ENCODE results near the gene MBNL2. TPM values are rescaled to one million over a fixed set of nuclear protein-coding genes. Genes with fewer than 3 reads are reported as not detected.

Gene MBNL2
- total and polyA plus RNA-seq, 2 experiments from 2014 or later: 0.55 to 3.2 TPM

DNA sequence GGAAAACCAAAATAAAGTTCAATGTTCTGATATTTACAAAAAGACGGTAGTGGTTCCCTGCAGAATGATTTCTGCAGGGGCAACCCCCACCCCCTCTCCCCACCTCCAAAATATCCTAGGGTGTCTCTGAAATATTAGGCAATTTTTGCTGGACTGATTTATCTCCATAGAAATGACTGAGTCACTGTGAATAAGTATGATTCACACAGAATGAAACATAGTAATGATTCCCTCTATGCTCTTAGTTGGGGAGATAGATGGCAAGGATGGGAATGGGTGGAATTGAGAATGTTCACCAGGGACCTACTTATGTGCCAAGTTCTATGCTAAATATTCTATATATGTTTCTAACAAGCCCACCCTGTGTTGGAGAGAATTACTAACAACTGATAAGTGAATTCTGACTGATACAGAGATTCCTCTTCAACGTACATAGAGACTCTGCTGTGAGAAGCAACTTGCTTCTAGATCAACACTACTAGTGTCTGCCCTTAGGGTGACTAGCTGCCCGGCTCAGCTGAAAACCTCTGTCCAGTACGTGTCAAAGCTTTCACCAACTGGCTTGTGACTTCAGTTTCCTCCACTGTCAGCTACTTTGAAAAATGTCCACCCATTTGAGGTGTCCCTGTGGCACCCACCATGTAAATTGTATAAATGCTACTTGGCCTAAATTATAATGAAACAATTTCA, 173.5 kb downstream of the MBNL2 start:
- no peaks in the 10 kb centered on the region for H3K36me3 Mint-ChIP-seq (ENCODE audit: low read depth)

DNA sequence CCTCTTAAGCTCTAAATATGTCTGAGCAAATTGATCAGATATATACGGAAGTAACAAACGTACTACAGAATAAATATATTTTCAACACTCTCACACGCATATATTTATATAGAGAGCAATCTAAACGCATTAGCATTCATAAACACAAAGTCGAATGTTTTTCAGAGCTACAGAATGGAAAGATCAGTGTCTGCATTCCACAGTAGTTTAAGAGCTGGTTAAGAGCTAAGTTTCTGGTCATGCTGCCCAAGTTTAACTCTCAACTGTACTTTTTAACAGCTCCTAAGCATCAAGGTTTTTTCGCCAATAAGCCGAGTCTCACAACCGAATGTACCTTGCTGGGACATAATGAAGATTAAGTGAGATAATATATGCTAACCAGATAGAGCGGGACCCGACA, 175.1 kb downstream of the MBNL2 start:
- Histone ChIP-seq H2AFZ (no peak overlapping the region), H3K9me2 (ENCODE audit: insufficient read depth) (peaks cover 6% of the 10 kb centered on the region; the same call in 1 of the 2 replicates), H3F3A (replicated peaks; ENCODE audit: low read depth) (no peaks in the 10 kb centered on the region), H3K4me3 (no peak overlapping the region), H4K20me1 (replicated peaks; ENCODE audit: insufficient read depth) (no peaks in the 10 kb centered on the region), H3K27me3 (ENCODE audit: insufficient read depth) (no peaks in the 10 kb centered on the region), H3K27ac (ENCODE audit: low read depth) (no peak overlapping the region), H3K36me3 (ENCODE audit: insufficient read depth) (no peaks in the 10 kb centered on the region), H3K4me1 (ENCODE audit: insufficient read depth) (no peaks in the 10 kb centered on the region), H3K4me2 (no peak overlapping the region), H3K79me2 (replicated peaks; ENCODE audit: insufficient read depth) (no peaks in the 10 kb centered on the region)
- DNase-seq (ENCODE audit: low spot score) (no peak), ATAC-seq (no peak)
- Mint-ChIP-seq H3K27ac (no peak overlapping the region), H3K36me3 (ENCODE audit: low read depth) (no peaks in the 10 kb centered on the region), H3K9me3 (no peaks in the 10 kb centered on the region), H3K4me1 (no peaks in the 10 kb centered on the region), H3K4me3 (no peak overlapping the region), H3K27me3 (ENCODE audit: insufficient read depth, low read depth, poor library complexity) (no peaks in the 10 kb centered on the region)
- TF ChIP-seq JUNB (IDR thresholded peaks at IDR 0.05; ENCODE audit: unreplicated experiment) (no peak), STAT1 (IDR thresholded peaks at IDR 0.05; ENCODE audit: unreplicated experiment) (no peak), NANOG (IDR thresholded peaks at IDR 0.05; ENCODE audit: borderline replicate concordance) (no peak), EZH2phosphoT487 (IDR thresholded peaks at IDR 0.05; ENCODE audit: unreplicated experiment) (no peak), ZNF114 (CRISPR knock-in tag; IDR thresholded peaks at IDR 0.05) (no peak), EZH2 (IDR thresholded peaks at IDR 0.05; ENCODE audit: low read depth, unreplicated experiment) (no peak), CREB1 (CRISPR knock-in tag; IDR thresholded peaks at IDR 0.05; ENCODE audit: low read depth) (no peak), ZNF331 (CRISPR knock-in tag; IDR thresholded peaks at IDR 0.05; ENCODE audit: low read depth) (no peak), POLR2AphosphoS5 (IDR thresholded peaks at IDR 0.05; ENCODE audit: low read depth) (no peak)
- TF ChIP-seq, protein P1, sequence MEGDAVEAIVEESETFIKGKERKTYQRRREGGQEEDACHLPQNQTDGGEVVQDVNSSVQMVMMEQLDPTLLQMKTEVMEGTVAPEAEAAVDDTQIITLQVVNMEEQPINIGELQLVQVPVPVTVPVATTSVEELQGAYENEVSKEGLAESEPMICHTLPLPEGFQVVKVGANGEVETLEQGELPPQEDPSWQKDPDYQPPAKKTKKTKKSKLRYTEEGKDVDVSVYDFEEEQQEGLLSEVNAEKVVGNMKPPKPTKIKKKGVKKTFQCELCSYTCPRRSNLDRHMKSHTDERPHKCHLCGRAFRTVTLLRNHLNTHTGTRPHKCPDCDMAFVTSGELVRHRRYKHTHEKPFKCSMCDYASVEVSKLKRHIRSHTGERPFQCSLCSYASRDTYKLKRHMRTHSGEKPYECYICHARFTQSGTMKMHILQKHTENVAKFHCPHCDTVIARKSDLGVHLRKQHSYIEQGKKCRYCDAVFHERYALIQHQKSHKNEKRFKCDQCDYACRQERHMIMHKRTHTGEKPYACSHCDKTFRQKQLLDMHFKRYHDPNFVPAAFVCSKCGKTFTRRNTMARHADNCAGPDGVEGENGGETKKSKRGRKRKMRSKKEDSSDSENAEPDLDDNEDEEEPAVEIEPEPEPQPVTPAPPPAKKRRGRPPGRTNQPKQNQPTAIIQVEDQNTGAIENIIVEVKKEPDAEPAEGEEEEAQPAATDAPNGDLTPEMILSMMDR (conservative IDR thresholded peaks at IDR 0.05; ENCODE audit: low read depth in 2 of 2): no peak
- TF ChIP-seq, protein P2, sequence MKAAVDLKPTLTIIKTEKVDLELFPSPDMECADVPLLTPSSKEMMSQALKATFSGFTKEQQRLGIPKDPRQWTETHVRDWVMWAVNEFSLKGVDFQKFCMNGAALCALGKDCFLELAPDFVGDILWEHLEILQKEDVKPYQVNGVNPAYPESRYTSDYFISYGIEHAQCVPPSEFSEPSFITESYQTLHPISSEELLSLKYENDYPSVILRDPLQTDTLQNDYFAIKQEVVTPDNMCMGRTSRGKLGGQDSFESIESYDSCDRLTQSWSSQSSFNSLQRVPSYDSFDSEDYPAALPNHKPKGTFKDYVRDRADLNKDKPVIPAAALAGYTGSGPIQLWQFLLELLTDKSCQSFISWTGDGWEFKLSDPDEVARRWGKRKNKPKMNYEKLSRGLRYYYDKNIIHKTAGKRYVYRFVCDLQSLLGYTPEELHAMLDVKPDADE (IDR thresholded peaks at IDR 0.05): no peak
- TF ChIP-seq, protein P3, sequence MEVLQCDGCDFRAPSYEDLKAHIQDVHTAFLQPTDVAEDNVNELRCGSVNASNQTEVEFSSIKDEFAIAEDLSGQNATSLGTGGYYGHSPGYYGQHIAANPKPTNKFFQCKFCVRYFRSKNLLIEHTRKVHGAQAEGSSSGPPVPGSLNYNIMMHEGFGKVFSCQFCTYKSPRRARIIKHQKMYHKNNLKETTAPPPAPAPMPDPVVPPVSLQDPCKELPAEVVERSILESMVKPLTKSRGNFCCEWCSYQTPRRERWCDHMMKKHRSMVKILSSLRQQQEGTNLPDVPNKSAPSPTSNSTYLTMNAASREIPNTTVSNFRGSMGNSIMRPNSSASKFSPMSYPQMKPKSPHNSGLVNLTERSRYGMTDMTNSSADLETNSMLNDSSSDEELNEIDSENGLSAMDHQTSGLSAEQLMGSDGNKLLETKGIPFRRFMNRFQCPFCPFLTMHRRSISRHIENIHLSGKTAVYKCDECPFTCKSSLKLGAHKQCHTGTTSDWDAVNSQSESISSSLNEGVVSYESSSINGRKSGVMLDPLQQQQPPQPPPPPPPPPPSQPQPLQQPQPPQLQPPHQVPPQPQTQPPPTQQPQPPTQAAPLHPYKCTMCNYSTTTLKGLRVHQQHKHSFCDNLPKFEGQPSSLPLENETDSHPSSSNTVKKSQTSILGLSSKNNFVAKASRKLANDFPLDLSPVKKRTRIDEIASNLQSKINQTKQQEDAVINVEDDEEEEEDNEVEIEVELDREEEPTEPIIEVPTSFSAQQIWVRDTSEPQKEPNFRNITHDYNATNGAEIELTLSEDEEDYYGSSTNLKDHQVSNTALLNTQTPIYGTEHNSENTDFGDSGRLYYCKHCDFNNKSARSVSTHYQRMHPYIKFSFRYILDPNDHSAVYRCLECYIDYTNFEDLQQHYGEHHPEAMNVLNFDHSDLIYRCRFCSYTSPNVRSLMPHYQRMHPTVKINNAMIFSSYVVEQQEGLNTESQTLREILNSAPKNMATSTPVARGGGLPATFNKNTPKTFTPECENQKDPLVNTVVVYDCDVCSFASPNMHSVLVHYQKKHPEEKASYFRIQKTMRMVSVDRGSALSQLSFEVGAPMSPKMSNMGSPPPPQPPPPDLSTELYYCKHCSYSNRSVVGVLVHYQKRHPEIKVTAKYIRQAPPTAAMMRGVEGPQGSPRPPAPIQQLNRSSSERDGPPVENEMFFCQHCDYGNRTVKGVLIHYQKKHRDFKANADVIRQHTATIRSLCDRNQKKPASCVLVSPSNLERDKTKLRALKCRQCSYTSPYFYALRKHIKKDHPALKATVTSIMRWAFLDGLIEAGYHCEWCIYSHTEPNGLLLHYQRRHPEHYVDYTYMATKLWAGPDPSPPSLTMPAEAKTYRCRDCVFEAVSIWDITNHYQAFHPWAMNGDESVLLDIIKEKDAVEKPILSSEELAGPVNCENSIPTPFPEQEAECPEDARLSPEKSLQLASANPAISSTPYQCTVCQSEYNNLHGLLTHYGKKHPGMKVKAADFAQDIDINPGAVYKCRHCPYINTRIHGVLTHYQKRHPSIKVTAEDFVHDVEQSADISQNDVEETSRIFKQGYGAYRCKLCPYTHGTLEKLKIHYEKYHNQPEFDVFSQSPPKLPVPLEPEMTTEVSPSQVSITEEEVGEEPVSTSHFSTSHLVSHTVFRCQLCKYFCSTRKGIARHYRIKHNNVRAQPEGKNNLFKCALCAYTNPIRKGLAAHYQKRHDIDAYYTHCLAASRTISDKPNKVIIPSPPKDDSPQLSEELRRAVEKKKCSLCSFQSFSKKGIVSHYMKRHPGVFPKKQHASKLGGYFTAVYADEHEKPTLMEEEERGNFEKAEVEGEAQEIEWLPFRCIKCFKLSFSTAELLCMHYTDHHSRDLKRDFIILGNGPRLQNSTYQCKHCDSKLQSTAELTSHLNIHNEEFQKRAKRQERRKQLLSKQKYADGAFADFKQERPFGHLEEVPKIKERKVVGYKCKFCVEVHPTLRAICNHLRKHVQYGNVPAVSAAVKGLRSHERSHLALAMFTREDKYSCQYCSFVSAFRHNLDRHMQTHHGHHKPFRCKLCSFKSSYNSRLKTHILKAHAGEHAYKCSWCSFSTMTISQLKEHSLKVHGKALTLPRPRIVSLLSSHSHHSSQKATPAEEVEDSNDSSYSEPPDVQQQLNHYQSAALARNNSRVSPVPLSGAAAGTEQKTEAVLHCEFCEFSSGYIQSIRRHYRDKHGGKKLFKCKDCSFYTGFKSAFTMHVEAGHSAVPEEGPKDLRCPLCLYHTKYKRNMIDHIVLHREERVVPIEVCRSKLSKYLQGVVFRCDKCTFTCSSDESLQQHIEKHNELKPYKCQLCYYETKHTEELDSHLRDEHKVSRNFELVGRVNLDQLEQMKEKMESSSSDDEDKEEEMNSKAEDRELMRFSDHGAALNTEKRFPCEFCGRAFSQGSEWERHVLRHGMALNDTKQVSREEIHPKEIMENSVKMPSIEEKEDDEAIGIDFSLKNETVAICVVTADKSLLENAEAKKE (CRISPR knock-in tag; IDR thresholded peaks at IDR 0.05): no peak

More for the DNA sequence above, 173.5 kb downstream of the MBNL2 start:
- H3K27me3 ChIP-seq (ENCODE audit: insufficient read depth): no peaks in the 10 kb centered on the region
- H3K79me2 ChIP-seq (replicated peaks; ENCODE audit: insufficient read depth): no peaks in the 10 kb centered on the region
- no peak overlapping the region for H3K4me2 ChIP-seq
- Mint-ChIP-seq H3K4me1 (no peaks in the 10 kb centered on the region), H3K4me3 (no peak overlapping the region), H3K27ac (no peak overlapping the region), H3K9me3 (no peaks in the 10 kb centered on the region), H3K27me3 (ENCODE audit: insufficient read depth, low read depth, poor library complexity) (no peaks in the 10 kb centered on the region)
- no peak for DNase-seq (ENCODE audit: low spot score)
- no peak overlapping the region for H3K27ac ChIP-seq (ENCODE audit: low read depth)
- H3K9me2 ChIP-seq (ENCODE audit: insufficient read depth): 0 out of 2 replicates have a peak, but pooled peaks cover 3% of the 10 kb centered on the region
- no peaks in the 10 kb centered on the region for H3F3A ChIP-seq (replicated peaks; ENCODE audit: low read depth)
- H3K4me3 ChIP-seq: no peak overlapping the region
- H2AFZ ChIP-seq: no peak overlapping the region
- ATAC-seq: no peak
- H3K4me1 ChIP-seq (ENCODE audit: insufficient read depth): peaks cover 4% of the 10 kb centered on the region; the same call in 1 of the 2 replicates
- no peaks in the 10 kb centered on the region for H3K36me3 ChIP-seq (ENCODE audit: insufficient read depth)
- H4K20me1 ChIP-seq (replicated peaks; ENCODE audit: insufficient read depth): no peaks in the 10 kb centered on the region
- TF ChIP-seq ZNF114 (CRISPR knock-in tag; IDR thresholded peaks at IDR 0.05): no peak
